Activated CD4-positive, alpha-beta T cell treated with anti-CD3 and anti-CD28 coated beads, Interleukin-2, amount 10 ng/mL, durations not matched to agents 7 days and 5 days (primary cell): ENCODE results near the gene ADAM8. TPM values are rescaled to one million over a fixed set of nuclear protein-coding genes. Genes with fewer than 3 reads are reported as not detected.

ENCODE experiments used
- CTCF ChIA-PET: fragments of 350-600 bp; sonication (Branson Sonifier 250); formaldehyde crosslinking; loops from one replicate; lab custom pipeline; 2021; ENCODE audit warnings: antibody characterized with exemption; lab: Charles Lee
- POLR2A ChIA-PET: fragments of 350-600 bp; sonication (Branson Sonifier 250); formaldehyde crosslinking; loops from one replicate; lab custom pipeline; 2021; ENCODE audit warnings: antibody characterized with exemption; lab: Charles Lee
- DNase-seq: peaks from one replicate; pipeline ENCODE4 v3.0.0-alpha.2; 2020
- H3K27ac Mint-ChIP-seq: one replicate; pipeline ENCODE4 v1.8.0; 2021; ENCODE audit warnings: mild to moderate bottlenecking, moderate library complexity, mixed read lengths
- H3K27me3 Mint-ChIP-seq: one replicate; pipeline ENCODE4 v1.8.0; 2021; ENCODE audit warnings: mixed read lengths
- H3K36me3 Mint-ChIP-seq: one replicate; pipeline ENCODE4 v1.8.0; 2021; ENCODE audit warnings: low read depth, mixed read lengths
- H3K4me1 Mint-ChIP-seq: one replicate; pipeline ENCODE4 v1.8.0; 2021; ENCODE audit warnings: mixed read lengths
- H3K4me3 Mint-ChIP-seq: one replicate; pipeline ENCODE4 v1.8.0; 2021; ENCODE audit warnings: mild to moderate bottlenecking, moderate library complexity, mixed read lengths
- H3K9me3 Mint-ChIP-seq: one replicate; pipeline ENCODE4 v1.8.0; 2021; ENCODE audit warnings: mixed read lengths
- total RNA-seq, 2 experiments: library from RNA; stranded (reverse); gene quantifications; one replicate each; pipeline ENCODE4 v1.2.3, GENCODE V29; 2021

The ADAM8 gene
- total RNA-seq, 2 experiments from 2014 or later, result 123 to 153 TPM

DNA sequence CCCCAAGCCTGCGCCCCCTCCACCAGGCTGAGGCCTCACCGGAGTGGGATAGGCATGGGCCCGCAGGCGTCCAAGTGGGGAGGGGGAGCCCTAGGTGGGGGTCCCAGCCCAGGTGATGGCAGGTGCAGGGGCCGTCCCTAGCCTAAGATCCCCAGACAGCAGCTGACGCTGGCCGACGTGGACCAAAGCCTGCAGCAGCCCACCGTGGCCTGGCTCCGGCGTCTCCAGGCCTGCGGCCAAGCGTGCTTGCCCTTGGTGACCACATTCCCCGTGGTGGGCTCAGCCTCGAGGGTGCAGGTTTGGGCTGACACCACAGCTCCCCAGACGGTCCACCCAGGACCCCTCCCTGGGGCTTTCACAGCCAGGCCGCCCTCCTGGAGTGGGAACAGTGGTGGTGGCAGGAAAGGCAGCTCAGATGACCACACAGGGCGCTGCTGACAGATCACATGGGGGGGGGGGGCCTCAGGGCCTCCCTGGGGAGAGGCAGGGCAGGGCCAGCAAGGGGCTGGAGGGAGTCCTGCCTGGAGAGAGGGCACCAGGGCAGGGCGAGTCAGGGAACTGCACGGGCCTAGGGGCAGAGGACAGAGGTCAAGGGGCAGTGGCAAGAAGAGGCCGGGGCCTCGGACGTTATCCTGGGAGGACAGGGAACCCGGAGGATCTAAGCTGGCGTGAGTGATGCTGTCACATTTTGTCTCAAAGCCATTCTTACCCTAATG, 767 bp upstream of the ADAM8 start:
- Mint-ChIP-seq H3K27me3 (no peaks in the 10 kb centered on the region), H3K4me1 (peaks cover 35% of the 10 kb centered on the region)

DNA sequence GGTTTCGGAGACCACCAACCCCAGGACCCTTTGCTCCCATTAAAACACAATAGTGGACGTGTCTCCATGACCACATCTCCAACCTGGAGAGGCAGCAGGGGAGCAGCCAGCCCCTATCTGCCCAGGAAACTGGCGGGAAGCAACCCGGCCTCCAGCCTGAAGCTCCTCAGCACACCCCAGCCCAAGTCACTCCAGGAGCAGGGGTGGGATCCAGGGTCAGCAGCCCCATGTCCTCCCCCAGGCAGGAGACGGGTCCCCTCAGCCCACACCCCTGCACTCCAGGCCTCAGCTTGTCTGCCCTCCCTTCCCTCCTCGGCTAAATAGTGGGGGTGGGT, 601 bp downstream of the ADAM8 start:
- Mint-ChIP-seq H3K9me3 (no peaks in the 10 kb centered on the region), H3K36me3 (peaks cover 13% of the 10 kb centered on the region), H3K4me1 (peaks cover 36% of the 10 kb centered on the region), H3K27me3 (no peaks in the 10 kb centered on the region), H3K4me3 (peak overlapping the region; percentile 87), H3K27ac (peak overlapping the region; percentile 90)
- DNase-seq, result no peak
- ChIA-PET CTCF (interaction anchor here (1.3 to 3.3 kb wide), 5 partner anchors 9 to 31 kb away, joined by 3 to 18 read pairs (median 9); no protein-coding TSS in a partner anchor), POLR2A (no interaction called here)

More for the DNA sequence above, 767 bp upstream of the ADAM8 start:
- H3K4me3 Mint-ChIP-seq, result peak overlapping the region; percentile 87
- ChIA-PET CTCF (interaction anchor here (2.7 to 2.9 kb wide), 2 partner anchors 18 to 30 kb away, joined by 11 to 14 read pairs; no protein-coding TSS in a partner anchor), POLR2A (interaction anchor here (1.0 kb wide), 1 partner anchor 18 kb away, joined by 4 read pairs; no protein-coding TSS in a partner anchor)
- no peaks in the 10 kb centered on the region for H3K9me3 Mint-ChIP-seq
- peaks cover 17% of the 10 kb centered on the region for H3K36me3 Mint-ChIP-seq
- peak overlapping the region; percentile 96 for H3K27ac Mint-ChIP-seq
- DNase-seq, result no peak

DNA sequence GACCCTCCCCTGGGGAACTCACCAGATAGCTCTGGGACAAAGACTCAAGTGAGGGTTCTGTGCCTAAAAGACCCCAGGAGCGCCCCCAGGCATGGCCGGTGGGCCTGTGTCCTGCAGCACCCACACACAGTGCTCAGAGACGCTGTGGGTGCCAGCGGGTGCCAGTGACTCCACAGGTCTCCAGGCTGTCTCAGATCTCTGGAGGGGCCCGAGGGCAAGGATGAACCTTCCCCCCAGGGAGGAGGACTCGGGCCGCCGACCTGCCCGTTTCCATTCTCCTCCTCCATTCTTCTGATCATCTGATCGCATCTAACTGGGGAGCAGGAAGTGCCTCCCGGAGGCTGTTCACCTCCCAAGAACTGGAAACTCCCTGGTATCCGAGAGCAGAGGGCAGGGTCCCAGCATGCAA, 980 bp downstream of the ADAM8 start:
- POLR2A ChIA-PET, result interaction anchor here (0.5 kb wide), 1 partner anchor 17 kb away, joined by 3 read pairs; no protein-coding TSS in a partner anchor
- Mint-ChIP-seq H3K27me3 (no peaks in the 10 kb centered on the region), H3K36me3 (peaks cover 13% of the 10 kb centered on the region), H3K9me3 (no peaks in the 10 kb centered on the region), H3K27ac (peak overlapping the region; percentile 90), H3K4me1 (peaks cover 36% of the 10 kb centered on the region), H3K4me3 (peak overlapping the region; percentile 87)
- CTCF ChIA-PET, result interaction anchor here (1.3 to 3.3 kb wide), 5 partner anchors 9 to 32 kb away, joined by 3 to 18 read pairs (median 9); no protein-coding TSS in a partner anchor
- peak; percentile 47 for DNase-seq

DNA sequence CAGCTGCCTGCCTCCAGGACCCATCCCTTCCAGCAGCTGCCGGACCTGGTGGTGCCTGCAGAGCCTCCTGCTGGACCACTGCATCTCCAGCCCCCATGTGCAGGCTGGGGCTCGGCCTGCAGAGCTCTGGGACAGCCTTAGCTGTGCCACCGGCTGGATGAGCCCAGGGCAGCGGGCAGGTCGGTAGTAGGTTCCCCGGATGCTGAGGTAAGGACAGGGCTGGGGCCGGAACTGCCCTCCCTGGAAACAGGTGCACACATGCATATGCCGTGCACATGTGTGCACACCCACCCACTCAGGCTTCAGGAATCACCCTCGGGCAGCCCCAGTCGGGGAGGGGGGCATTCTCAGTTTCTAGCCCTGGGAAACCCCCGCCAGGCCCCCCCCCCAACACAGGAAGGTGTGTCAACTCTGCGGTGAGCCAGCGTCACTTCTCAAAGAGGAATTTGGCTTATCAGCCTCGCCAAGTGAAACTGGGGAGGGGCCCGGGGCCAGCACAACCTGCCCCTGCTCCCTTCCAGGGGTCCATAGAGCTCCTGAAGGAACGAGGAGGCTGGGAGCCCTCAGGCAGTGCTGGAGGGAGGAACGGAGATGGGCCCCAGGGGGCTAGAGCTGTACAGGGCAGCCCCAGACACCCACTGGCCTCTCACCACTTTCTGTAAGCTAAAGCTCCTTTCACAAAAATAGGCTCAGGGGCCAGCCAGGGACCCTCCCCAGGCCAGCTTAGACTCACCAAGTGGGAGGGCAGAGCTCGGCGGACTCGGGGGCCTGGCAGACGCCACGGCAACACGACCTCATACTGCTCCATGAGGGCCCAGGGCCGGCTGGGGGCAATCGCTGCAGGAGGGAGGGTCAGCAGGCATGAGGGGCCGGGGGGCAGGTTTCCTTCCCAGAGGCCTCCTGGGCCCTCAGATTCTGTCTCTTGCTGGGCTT, 1.7 kb downstream of the ADAM8 start:
- CTCF ChIA-PET, result interaction anchor here (0.8 to 3.3 kb wide), 5 partner anchors 8 to 32 kb away, joined by 3 to 18 read pairs (median 6); no protein-coding TSS in a partner anchor
- DNase-seq, result peak; percentile 81
- H3K27me3 Mint-ChIP-seq, result no peaks in the 10 kb centered on the region
- no peaks in the 10 kb centered on the region for H3K9me3 Mint-ChIP-seq
- H3K4me1 Mint-ChIP-seq, result peaks cover 36% of the 10 kb centered on the region
- H3K27ac Mint-ChIP-seq, result peak overlapping the region; percentile 90
- POLR2A ChIA-PET, result interaction anchor here (0.5 kb wide), 1 partner anchor 16 kb away, joined by 3 read pairs; no protein-coding TSS in a partner anchor
- peak overlapping the region; percentile 87 for H3K4me3 Mint-ChIP-seq
- H3K36me3 Mint-ChIP-seq, result peaks cover 11% of the 10 kb centered on the region

DNA sequence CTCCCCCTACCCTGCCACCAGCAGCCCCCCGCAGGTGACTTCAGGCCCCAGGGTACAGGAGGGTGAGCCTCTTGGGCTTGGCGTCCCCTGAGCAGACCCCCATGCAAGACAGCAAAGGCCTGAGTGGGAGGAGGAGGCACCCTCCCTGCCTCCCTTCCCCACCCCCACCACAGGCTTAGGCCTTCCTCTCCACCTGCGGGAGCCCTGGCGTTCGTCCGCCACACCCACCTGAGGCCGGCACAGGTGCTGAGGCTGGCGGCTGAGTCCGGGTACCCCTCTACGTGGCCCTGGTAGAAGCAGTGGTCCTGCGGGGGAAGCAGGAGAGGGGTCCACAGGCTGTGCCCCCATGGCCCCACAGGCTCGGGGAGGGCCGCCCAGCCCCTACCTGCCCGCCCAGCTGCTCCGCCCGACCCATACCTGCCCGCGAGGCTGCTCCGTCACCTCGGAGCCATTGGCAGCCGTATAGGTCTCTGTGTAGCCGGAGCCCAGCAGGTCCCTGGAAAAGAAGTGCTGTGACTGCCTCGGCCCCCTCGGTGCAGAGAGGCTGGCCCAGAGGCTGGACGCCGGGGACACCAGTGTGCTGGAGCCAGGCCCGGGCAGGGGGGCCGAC, 3.0 kb downstream of the ADAM8 start:
- H3K27me3 Mint-ChIP-seq, result no peaks in the 10 kb centered on the region
- no peak overlapping the region for H3K4me3 Mint-ChIP-seq

DNA sequence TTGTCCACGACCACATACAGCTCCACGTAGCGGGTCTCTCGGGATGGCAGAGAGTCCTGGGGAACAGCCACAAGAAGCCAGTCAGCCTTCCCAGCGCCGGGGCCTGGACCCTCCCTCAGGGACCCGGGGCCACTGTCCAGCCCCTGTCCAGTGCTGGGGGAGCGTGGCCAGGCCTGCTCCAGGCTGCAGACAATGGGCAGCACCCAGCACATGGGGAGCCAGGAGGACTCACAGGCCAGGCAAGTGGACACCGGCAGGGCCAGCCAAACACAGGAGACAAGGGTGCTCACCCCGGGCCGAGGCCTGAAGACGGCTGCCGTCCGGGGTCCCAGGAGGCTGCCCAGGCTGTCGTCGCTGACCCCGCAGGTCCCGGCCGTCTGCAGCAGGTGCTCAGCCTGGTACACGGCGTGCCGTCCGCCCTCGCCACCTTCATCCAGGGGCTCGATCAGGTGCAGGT, 3.7 kb downstream of the ADAM8 start:
- H3K4me3 Mint-ChIP-seq, result no peak overlapping the region
- H3K27me3 Mint-ChIP-seq, result no peaks in the 10 kb centered on the region
- POLR2A ChIA-PET, result no interaction called here
- DNase-seq, result no peak
- H3K27ac Mint-ChIP-seq, result no peak overlapping the region
- H3K4me1 Mint-ChIP-seq, result peaks cover 16% of the 10 kb centered on the region
- peaks cover 8% of the 10 kb centered on the region for H3K36me3 Mint-ChIP-seq
- H3K9me3 Mint-ChIP-seq, result no peaks in the 10 kb centered on the region
- CTCF ChIA-PET, result interaction anchor here (1.5 kb wide), 1 partner anchor 10 kb away, joined by 4 read pairs; no protein-coding TSS in a partner anchor

More for the DNA sequence above, 3.0 kb downstream of the ADAM8 start:
- H3K36me3 Mint-ChIP-seq, result peaks cover 8% of the 10 kb centered on the region
- no peak for DNase-seq
- POLR2A ChIA-PET, result no interaction called here
- H3K4me1 Mint-ChIP-seq, result peaks cover 22% of the 10 kb centered on the region
- H3K27ac Mint-ChIP-seq, result no peak overlapping the region
- no peaks in the 10 kb centered on the region for H3K9me3 Mint-ChIP-seq
- CTCF ChIA-PET, result interaction anchor here (0.8 to 3.3 kb wide), 2 partner anchors 10 to 14 kb away, joined by 3 to 18 read pairs; no protein-coding TSS in a partner anchor

DNA sequence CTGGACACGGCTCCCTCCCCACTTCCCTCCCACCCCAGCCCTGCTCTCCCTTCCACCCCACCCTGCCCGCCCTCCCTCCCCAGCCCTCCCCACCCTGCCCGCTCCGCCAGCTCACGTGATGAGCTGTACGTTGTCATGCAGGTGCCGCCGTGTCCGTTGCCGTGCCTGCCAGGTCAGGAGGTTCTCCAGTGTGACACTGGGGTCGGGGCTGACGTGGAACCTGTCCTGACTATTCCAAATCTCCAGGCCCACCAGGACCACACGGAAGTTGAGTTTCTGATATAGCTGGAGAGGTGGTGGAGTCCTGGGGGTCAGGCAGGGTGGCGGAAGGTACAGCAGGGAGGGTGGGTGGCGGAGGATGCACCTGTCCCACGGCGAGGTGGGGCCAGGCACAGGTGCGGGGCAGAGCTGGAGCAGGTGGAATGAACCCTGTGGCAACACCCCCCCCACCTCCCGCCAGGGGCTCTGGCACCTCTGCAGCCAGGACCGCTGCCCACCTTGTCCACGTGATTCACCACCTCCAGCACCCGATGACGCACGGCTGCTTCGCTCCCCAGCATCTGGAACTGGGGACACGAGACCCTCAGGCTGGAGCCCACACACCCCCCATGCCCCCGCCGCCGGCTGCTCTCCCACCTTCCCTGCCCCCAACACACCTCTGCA, 4.2 kb downstream of the ADAM8 start:
- no peak overlapping the region for H3K4me3 Mint-ChIP-seq
- no peak overlapping the region for H3K27ac Mint-ChIP-seq
- H3K4me1 Mint-ChIP-seq, result peaks cover 10% of the 10 kb centered on the region
- H3K27me3 Mint-ChIP-seq, result no peaks in the 10 kb centered on the region
- ChIA-PET POLR2A (no interaction called here), CTCF (interaction anchor here (1.5 kb wide), 1 partner anchor 9 kb away, joined by 4 read pairs; no protein-coding TSS in a partner anchor)
- peaks cover 8% of the 10 kb centered on the region for H3K36me3 Mint-ChIP-seq
- H3K9me3 Mint-ChIP-seq, result no peaks in the 10 kb centered on the region
- DNase-seq, result no peak

DNA sequence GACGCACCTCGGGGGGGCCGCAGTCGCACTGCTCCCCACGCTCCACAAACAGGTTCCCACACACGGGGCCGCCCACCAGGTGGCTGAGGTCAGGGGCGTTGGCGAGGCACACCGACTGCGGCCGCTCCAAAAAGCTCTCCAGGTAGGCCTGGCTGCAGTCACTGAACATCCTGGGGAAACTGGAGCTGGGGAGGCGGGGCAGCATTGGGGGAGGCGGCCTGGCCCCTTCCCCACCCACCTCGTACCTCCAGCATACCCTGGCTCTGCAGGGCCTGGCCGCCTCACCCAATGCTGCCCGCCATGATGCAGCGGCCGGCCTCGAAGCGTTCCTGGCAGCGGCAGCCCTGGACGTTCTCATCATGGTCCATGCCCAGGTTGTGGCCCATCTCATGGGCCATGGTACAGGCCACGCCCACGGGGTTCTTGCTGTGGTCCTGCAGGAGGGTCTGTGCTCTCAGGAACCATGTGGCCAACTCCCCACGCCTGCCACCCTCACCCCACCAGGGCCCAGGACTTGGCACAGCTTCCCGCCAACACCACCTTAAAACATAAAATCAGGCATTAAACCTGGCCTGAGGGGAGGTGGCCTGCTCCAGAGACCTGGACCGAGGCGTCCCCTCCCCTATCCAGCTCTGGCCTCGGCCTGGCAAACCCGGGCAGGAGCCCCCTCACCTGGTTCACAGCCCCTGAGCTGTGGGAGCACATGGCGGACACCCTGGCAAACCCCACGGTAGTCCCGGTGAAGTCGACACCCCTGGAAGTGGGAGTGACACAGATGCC, 5.0 kb downstream of the ADAM8 start:
- DNase-seq, result no peak
- H3K27me3 Mint-ChIP-seq, result no peaks in the 10 kb centered on the region
- peaks cover 10% of the 10 kb centered on the region for H3K4me1 Mint-ChIP-seq
- POLR2A ChIA-PET, result no interaction called here
- peaks cover 8% of the 10 kb centered on the region for H3K36me3 Mint-ChIP-seq
- H3K9me3 Mint-ChIP-seq, result no peaks in the 10 kb centered on the region
- H3K27ac Mint-ChIP-seq, result peak overlapping the region; percentile 69
- H3K4me3 Mint-ChIP-seq, result no peak overlapping the region
- CTCF ChIA-PET, result interaction anchor here (0.6 to 1.5 kb wide), 2 partner anchors 8 to 1031 kb away, joined by 3 to 4 read pairs; no protein-coding TSS in a partner anchor

DNA sequence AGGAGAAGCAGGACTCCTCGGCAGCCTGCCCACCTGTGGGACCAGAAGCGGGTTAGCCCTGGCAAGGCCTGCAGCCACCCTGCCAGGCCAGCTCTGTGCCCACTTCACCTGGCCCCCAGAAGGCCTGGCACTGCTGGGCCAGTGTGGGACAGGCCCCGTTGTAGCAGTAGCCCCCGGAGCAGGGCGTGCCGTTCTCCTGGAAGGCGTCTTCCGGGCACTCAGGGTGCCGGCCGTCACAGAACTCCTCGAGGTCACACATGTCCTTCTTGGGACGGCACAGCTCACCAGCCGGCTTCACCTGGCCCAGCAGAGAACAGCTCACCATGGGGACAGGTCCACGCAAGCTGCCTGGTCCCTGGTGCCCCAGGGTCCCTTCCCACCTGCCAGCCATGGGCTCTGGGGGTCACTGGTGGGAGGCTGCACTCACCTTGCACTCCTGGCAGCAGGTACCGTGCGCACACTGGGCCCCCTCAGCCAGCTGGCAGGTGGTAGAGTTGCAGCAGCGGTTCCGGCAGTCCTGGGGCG, 5.8 kb downstream of the ADAM8 start:
- Mint-ChIP-seq H3K4me1 (peaks cover 10% of the 10 kb centered on the region), H3K4me3 (no peak overlapping the region), H3K27ac (no peak overlapping the region), H3K36me3 (peaks cover 12% of the 10 kb centered on the region), H3K27me3 (no peaks in the 10 kb centered on the region), H3K9me3 (no peaks in the 10 kb centered on the region)
- ChIA-PET CTCF (interaction anchor here (0.9 kb wide), 1 partner anchor 9 kb away, joined by 3 read pairs; no protein-coding TSS in a partner anchor), POLR2A (no interaction called here)
- DNase-seq, result no peak

DNA sequence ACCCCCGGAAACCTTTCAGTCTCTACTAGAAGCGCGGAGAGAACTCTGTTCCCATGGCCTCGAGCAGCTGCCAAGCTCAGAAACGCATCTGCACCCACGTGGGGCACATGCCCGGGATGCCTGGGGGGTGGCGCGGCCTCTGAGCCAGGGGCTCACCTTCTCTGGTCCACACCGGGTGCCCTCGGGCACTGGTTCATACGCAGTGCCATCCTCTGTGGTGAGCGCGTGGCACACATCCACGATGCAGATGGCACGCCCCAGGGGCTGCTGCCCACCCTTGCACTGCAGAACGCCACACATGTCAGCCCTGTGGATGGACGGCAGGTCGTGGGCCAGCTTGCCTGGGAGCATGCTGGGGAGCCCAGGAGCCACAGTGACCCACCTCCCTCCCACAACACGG, 6.5 kb downstream of the ADAM8 start:
- ChIA-PET POLR2A (no interaction called here), CTCF (interaction anchor here (0.9 kb wide), 1 partner anchor 9 kb away, joined by 3 read pairs; no protein-coding TSS in a partner anchor)
- no peaks in the 10 kb centered on the region for H3K27me3 Mint-ChIP-seq
- DNase-seq, result no peak
- no peak overlapping the region for H3K27ac Mint-ChIP-seq
- H3K9me3 Mint-ChIP-seq, result no peaks in the 10 kb centered on the region
- H3K4me1 Mint-ChIP-seq, result peaks cover 16% of the 10 kb centered on the region
- H3K36me3 Mint-ChIP-seq, result peaks cover 16% of the 10 kb centered on the region
- no peak overlapping the region for H3K4me3 Mint-ChIP-seq

DNA sequence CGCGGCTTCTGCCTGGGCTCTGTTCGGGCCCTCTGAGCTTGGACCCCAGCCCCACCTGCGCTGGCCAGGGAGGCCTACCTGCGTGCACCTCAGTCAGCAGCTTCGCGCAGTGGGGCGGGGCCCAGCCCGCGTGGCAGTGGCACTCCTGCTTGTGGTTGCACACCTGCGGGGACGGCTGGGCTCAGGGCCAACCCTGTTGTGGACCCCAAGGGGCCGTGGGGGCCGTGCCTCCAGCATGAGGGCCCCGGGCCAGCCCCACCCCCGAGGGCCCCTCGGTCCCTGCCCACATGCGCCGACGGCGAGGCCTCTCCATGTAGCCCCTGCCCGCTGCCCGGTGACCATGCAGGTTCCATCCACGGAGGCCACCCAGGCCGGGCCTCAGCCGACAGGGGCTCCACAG, 7.3 kb downstream of the ADAM8 start:
- no peaks in the 10 kb centered on the region for H3K9me3 Mint-ChIP-seq
- peaks cover 20% of the 10 kb centered on the region for H3K36me3 Mint-ChIP-seq
- POLR2A ChIA-PET, result no interaction called here
- H3K4me3 Mint-ChIP-seq, result no peak overlapping the region
- CTCF ChIA-PET, result interaction anchor here (1.3 kb wide), 1 partner anchor 13 kb away, joined by 3 read pairs; no protein-coding TSS in a partner anchor
- DNase-seq, result no peak
- peaks cover 18% of the 10 kb centered on the region for H3K4me1 Mint-ChIP-seq
- no peak overlapping the region for H3K27ac Mint-ChIP-seq
- H3K27me3 Mint-ChIP-seq, result no peaks in the 10 kb centered on the region
